B cell (primary cell): ENCODE results near the gene GRID2. TPM values are rescaled to one million over a fixed set of nuclear protein-coding genes. Genes with fewer than 3 reads are reported as not detected.

Experiments
- ATAC-seq: fragments of 200-7000 bp; cut with Tn5 transposase; one replicate; pipeline ENCODE4 v1.10.0; 2021; ENCODE audit warnings: low read depth, mild to moderate bottlenecking, moderate number of reproducible peaks, moderate library complexity
- CTCF ChIA-PET: fragments of 350-600 bp; sonication (Branson Sonifier 250); formaldehyde crosslinking; loops from one replicate; lab custom pipeline; 2021; ENCODE audit warnings: antibody characterized with exemption, inconsistent platforms; lab: Charles Lee
- POLR2A ChIA-PET: fragments of 350-600 bp; sonication (Branson Sonifier 250); formaldehyde crosslinking; loops from one replicate; lab custom pipeline; 2021; ENCODE audit warnings: antibody characterized with exemption; lab: Charles Lee
- DNase-seq: peaks from one replicate; pipeline ENCODE4 v3.0.0; 2013
- H2AFZ ChIP-seq: 2 replicates; pipeline ENCODE4 v1.6.1; 2012; ENCODE audit warnings: mild to moderate bottlenecking, low read depth, low read length; ENCODE audit not compliant: insufficient read depth, poor library complexity, severe bottlenecking
- H3K27ac ChIP-seq, 2 donors: 1 replicate in 1 of 2; 2 replicates in 1 of 2; pipeline ENCODE4 v1.5.1; 2012 to 2013; ENCODE audit warnings: low read length in 2 of 2, mild to moderate bottlenecking in 2 of 2, moderate library complexity in 1 of 2
- H3K27me3 ChIP-seq, 4 experiments: fragments of 200-600 bp in 1 of 4; sonication (generic) in 1 of 4; replicated peaks in 1 of 4; 1 replicate in 2 of 4; 2 replicates in 2 of 4; pipeline versions ENCODE4 v1.6.1 to v1.7.0; 2013 to 2016; ENCODE audit warnings: low read length in 3 of 4, mild to moderate bottlenecking in 2 of 4, mixed read lengths in 1 of 4, moderate library complexity in 1 of 4; ENCODE audit not compliant: insufficient read depth in 4 of 4, control insufficient read depth in 3 of 4; ENCODE audit errors: control extremely low read depth in 1 of 4
- H3K36me3 ChIP-seq, 2 experiments: replicated peaks in 1 of 2; 1 replicate in 1 of 2; 2 replicates in 1 of 2; pipeline versions ENCODE4 v1.6.1 to v1.7.1; 2013; ENCODE audit warnings: low read length in 1 of 2; ENCODE audit not compliant: insufficient read depth in 2 of 2, control insufficient read depth in 1 of 2; ENCODE audit errors: control extremely low read depth in 1 of 2, extremely low read depth in 1 of 2
- H3K4me1 ChIP-seq, 2 donors: fragments of 200-600 bp in 1 of 2; sonication (generic) in 1 of 2; 1 replicate in 1 of 2; 2 replicates in 1 of 2; pipeline versions ENCODE4 v1.5.1 to v1.6.1; 2013 to 2017; ENCODE audit warnings: low read length in 2 of 2; ENCODE audit not compliant: control insufficient read depth in 2 of 2, insufficient read depth in 2 of 2
- H3K4me2 ChIP-seq: replicated peaks from 2 replicates; pipeline ENCODE3; 2012; ENCODE audit warnings: mild to moderate bottlenecking, low read depth, low read length; ENCODE audit not compliant: poor library complexity, severe bottlenecking
- H3K4me3 ChIP-seq, 5 experiments: fragments of 200-600 bp in 1 of 5; sonication (generic) in 1 of 5; 1 replicate in 3 of 5; 2 replicates in 2 of 5; pipeline versions ENCODE4 v1.5.1 to v1.7.0; 2011 to 2016; ENCODE audit warnings: low read length in 4 of 5, mild to moderate bottlenecking in 4 of 5, low read depth in 2 of 5, control low read depth in 1 of 5, moderate library complexity in 1 of 5; ENCODE audit not compliant: insufficient read depth in 1 of 5; ENCODE audit errors: control extremely low read depth in 1 of 5, extremely low read depth in 1 of 5
- H3K79me2 ChIP-seq: fragments of 200-600 bp; sonication (generic); one replicate; pipeline ENCODE4 v1.6.0; 2016; ENCODE audit warnings: low read length; ENCODE audit not compliant: control insufficient read depth, insufficient read depth
- H3K9ac ChIP-seq: fragments of 200-600 bp; sonication (generic); 2 replicates; pipeline ENCODE4 v1.6.1; 2017; ENCODE audit warnings: mild to moderate bottlenecking, low read length, moderate library complexity
- H3K9me3 ChIP-seq, 3 donors: one replicate each; pipeline versions ENCODE4 v1.6.1 to v1.7.1; 2013; ENCODE audit warnings: low read length in 2 of 3; ENCODE audit not compliant: control insufficient read depth in 2 of 3, insufficient read depth in 1 of 3; ENCODE audit errors: control extremely low read depth in 1 of 3
- H4K20me1 ChIP-seq: 2 replicates; pipeline ENCODE4 v1.6.0; 2012; ENCODE audit warnings: mild to moderate bottlenecking, low read length; ENCODE audit not compliant: insufficient read depth, control insufficient read depth, poor library complexity, severe bottlenecking
- H3K27ac Mint-ChIP-seq: one replicate; pipeline ENCODE4 v1.8.0; 2021; ENCODE audit warnings: mixed read lengths
- H3K27me3 Mint-ChIP-seq: one replicate; pipeline ENCODE4 v1.8.0; 2021; ENCODE audit warnings: mixed read lengths
- H3K4me1 Mint-ChIP-seq: one replicate; pipeline ENCODE4 v1.8.0; 2021; ENCODE audit warnings: mixed read lengths
- H3K4me3 Mint-ChIP-seq: one replicate; pipeline ENCODE4 v1.8.0; 2021; ENCODE audit warnings: mixed read lengths
- H3K9me3 Mint-ChIP-seq: one replicate; pipeline ENCODE4 v1.8.0; 2022; ENCODE audit warnings: mixed read lengths; ENCODE audit not compliant: insufficient read depth
- EZH2 ChIP-seq: IDR thresholded peaks from 2 replicates; pipeline ENCODE4 v1.6.1; 2012; ENCODE audit warnings: borderline replicate concordance, low read depth, mild to moderate bottlenecking, moderate library complexity, low read length; ENCODE audit not compliant: insufficient read depth, poor library complexity, severe bottlenecking
- WGBS: methylation state at CpG from one replicate; pipeline ENCODE4 v1.1.5; 2013; ENCODE audit warnings: missing lambda C conversion rate; ENCODE audit not compliant: insufficient coverage; 5-methylcytosine and 5-hydroxymethylcytosine counted together
- intact Hi-C: fragments of 100-400 bp; cut with micrococcal nuclease; formaldehyde crosslinking; loops from one replicate; pipeline ENCODE4 v1.10.0; 2022
- polyA plus RNA-seq: library from polyadenylated mRNA; depleted of rRNA; stranded (reverse); fragments of >200 nt; gene quantifications from 2 replicates; pipeline ENCODE4 v1.2.3, GENCODE V29; 2012
- total RNA-seq, 2 donors: library from RNA; stranded (reverse); fragments of 120-200 nt in 1 of 2; gene quantifications; 1 replicate in 1 of 2; 2 replicates in 1 of 2; pipeline versions ENCODE4 v1.2.3 to v1.2.4, GENCODE V29; 2013 to 2022
- TF ChIP-seq, protein P1 (sequence below): fragments of 200-600 bp; IDR thresholded peaks from one replicate; pipeline ENCODE4 v1.8.0; 2022; ENCODE audit warnings: antibody characterized with exemption, mild to moderate bottlenecking

The GRID2 gene
- total and polyA plus RNA-seq, 2 donors (not counting 1 experiment from before 2014, with no cell fraction given): not detected

DNA sequence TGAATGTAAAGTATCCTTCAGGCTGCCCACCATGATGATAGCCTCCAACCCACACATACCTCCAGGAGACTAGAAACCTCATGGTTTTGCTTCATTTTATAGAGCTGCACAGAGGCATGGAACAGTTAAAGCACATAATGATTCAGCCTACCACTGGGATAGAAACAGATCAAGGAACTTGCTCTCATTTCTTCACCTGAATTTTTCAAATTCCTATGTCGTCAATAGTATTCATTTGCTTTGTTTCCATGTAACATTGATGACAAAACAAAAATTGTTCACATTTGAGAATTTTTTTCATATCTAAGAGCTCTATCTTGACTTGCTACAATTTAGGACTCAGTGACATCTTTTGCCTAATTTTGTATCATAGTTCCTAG is 1473.3 kb downstream of the GRID2 start:
- Histone ChIP-seq H4K20me1 (no peaks in the 10 kb centered on the region), H3K4me3 (no peak overlapping the region), H2AFZ (no peak overlapping the region), H3K9ac (no peak overlapping the region), H3K4me1 (no peaks in the 10 kb centered on the region), H3K4me2 (no peak overlapping the region), H3K9me3 (no peaks in the 10 kb centered on the region), H3K79me2 (no peaks in the 10 kb centered on the region), H3K27ac (no peak overlapping the region), H3K36me3 (no peaks in the 10 kb centered on the region), H3K27me3 (no peaks in the 10 kb centered on the region)
- ChIA-PET CTCF (no interaction called here), POLR2A (no interaction called here)
- DNase-seq: no peak
- WGBS: no CpG with 5 or more reads among the region's 1 CpG
- H3K9me3 Mint-ChIP-seq: no peaks in the 10 kb centered on the region
- intact Hi-C loops: no loop called here
- no peaks in the 10 kb centered on the region for H3K4me1 Mint-ChIP-seq
- TF ChIP-seq EZH2: no peak
- TF ChIP-seq, protein P1, sequence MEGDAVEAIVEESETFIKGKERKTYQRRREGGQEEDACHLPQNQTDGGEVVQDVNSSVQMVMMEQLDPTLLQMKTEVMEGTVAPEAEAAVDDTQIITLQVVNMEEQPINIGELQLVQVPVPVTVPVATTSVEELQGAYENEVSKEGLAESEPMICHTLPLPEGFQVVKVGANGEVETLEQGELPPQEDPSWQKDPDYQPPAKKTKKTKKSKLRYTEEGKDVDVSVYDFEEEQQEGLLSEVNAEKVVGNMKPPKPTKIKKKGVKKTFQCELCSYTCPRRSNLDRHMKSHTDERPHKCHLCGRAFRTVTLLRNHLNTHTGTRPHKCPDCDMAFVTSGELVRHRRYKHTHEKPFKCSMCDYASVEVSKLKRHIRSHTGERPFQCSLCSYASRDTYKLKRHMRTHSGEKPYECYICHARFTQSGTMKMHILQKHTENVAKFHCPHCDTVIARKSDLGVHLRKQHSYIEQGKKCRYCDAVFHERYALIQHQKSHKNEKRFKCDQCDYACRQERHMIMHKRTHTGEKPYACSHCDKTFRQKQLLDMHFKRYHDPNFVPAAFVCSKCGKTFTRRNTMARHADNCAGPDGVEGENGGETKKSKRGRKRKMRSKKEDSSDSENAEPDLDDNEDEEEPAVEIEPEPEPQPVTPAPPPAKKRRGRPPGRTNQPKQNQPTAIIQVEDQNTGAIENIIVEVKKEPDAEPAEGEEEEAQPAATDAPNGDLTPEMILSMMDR: no peak
- no peak overlapping the region for H3K27ac Mint-ChIP-seq
- H3K27me3 Mint-ChIP-seq: no peaks in the 10 kb centered on the region
- ATAC-seq: no peak
- no peak overlapping the region for H3K4me3 Mint-ChIP-seq

DNA sequence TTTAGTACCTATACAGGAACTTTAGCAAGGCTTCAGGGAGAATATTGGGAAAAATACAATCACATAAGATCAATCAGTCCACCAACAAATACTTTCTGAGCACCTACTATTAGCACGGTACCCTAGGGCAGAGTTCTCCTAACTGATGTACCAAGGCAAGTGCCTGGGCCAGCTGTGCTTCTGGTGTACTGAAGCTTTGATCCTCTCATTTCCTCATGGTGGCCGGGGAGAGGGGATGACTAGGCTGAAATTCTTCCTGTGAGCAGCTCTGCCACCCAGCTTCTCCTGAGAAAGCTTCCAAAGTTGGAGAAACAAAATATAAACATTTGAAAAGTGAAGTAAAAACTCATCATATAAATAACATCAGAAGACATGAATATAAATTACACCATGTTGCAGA is 1475.5 kb downstream of the GRID2 start:
- H3K27ac ChIP-seq: no peak overlapping the region
- intact Hi-C loops: no loop called here
- H3K4me1 ChIP-seq: no peaks in the 10 kb centered on the region
- no peak overlapping the region for H2AFZ ChIP-seq
- H3K27ac Mint-ChIP-seq: no peak overlapping the region
- no peak overlapping the region for H3K4me3 Mint-ChIP-seq
- TF ChIP-seq, protein P1: no peak
- no peak for TF ChIP-seq EZH2
- no peak for DNase-seq
- no peaks in the 10 kb centered on the region for H3K9me3 Mint-ChIP-seq
- H3K4me2 ChIP-seq: no peak overlapping the region
- H3K79me2 ChIP-seq: no peaks in the 10 kb centered on the region
- no peak for ATAC-seq
- H3K27me3 ChIP-seq: no peaks in the 10 kb centered on the region
- H3K4me1 Mint-ChIP-seq: no peaks in the 10 kb centered on the region
- H3K9ac ChIP-seq: no peak overlapping the region
- WGBS: 86% methylated on average over 1 of the region's 2 CpGs
- no peaks in the 10 kb centered on the region for H4K20me1 ChIP-seq
- H3K36me3 ChIP-seq: no peaks in the 10 kb centered on the region
- H3K9me3 ChIP-seq: no peaks in the 10 kb centered on the region
- H3K27me3 Mint-ChIP-seq: no peaks in the 10 kb centered on the region
- ChIA-PET CTCF (no interaction called here), POLR2A (no interaction called here)
- H3K4me3 ChIP-seq: no peak overlapping the region
